Transverse colon (tissue), 4 donors: Measurements from ENCODE around the gene GPR176. TPM values are rescaled to one million over a fixed set of nuclear protein-coding genes. Genes with fewer than 3 reads are reported as not detected.

Experiments used
- DNase-seq: peaks from one replicate; pipeline ENCODE4 v3.0.0-alpha.2; 2019
- H3K27ac ChIP-seq, 4 donors: fragments of 200-600 bp; sonication (generic); 2 replicates each; pipeline ENCODE4 v1.5.1; 2016 to 2018; ENCODE audit warnings: inconsistent platforms in 4 of 4
- H3K27me3 ChIP-seq: fragments of 200-600 bp; sonication (generic); 2 replicates; pipeline ENCODE4 v1.5.1; 2017; ENCODE audit warnings: inconsistent platforms
- H3K36me3 ChIP-seq, 4 donors: fragments of 200-600 bp; sonication (generic); 2 replicates each; pipeline ENCODE4 v1.5.1; 2017 to 2019; ENCODE audit warnings: inconsistent platforms in 4 of 4
- H3K4me1 ChIP-seq, 4 donors: fragments of 200-600 bp; sonication (generic); 2 replicates each; pipeline ENCODE4 v1.5.1; 2017 to 2020; ENCODE audit warnings: inconsistent platforms in 4 of 4
- H3K4me3 ChIP-seq, 4 donors: fragments of 200-600 bp; sonication (generic); 1 replicate in 1 of 4; 2 replicates in 3 of 4; pipeline versions ENCODE4 v1.5.1 to v1.6.1; 2017 to 2019; ENCODE audit warnings: inconsistent platforms in 4 of 4
- H3K9me3 ChIP-seq, 2 donors: fragments of 200-600 bp; sonication (generic); 2 replicates each; pipeline ENCODE4 v1.5.1; 2017 to 2019; ENCODE audit warnings: inconsistent platforms in 2 of 2
- EP300 ChIP-seq: sonication (generic); formaldehyde crosslinking; IDR thresholded peaks from one replicate; pipeline ENCODE4 v1.6.1; 2017; ENCODE audit warnings: antibody characterized with exemption, low read depth
- POLR2A ChIP-seq: fragments of 450-650 bp; IDR thresholded peaks from one replicate; pipeline ENCODE4 v1.6.1; 2016; ENCODE audit warnings: antibody characterized with exemption, mild to moderate bottlenecking, moderate library complexity
- POLR2AphosphoS5 ChIP-seq, 3 donors: sonication (generic); formaldehyde crosslinking; IDR thresholded peaks; one replicate each; pipeline ENCODE4 v1.6.1; 2016; ENCODE audit warnings: antibody characterized with exemption in 3 of 3
- WGBS, 2 donors: methylation state at CpG; one replicate each; pipeline ENCODE4 v1.1.5; 2018; ENCODE audit warnings: low coverage in 1 of 2; 5-methylcytosine and 5-hydroxymethylcytosine counted together
- in situ Hi-C, 4 donors: fragments of 200-750 bp; cut with MboI; loops; one replicate each; pipeline versions ENCODE4 v1.15.0 to v1.15.1; 2017; ENCODE audit warnings: low sequenced_read_pairs in 3 of 4, low pct_ligation_motif_present in 1 of 4, low pct_unique_long_range_greater_than_20kb in 1 of 4
- intact Hi-C: fragments of 100-400 bp; cut with DNase I; formaldehyde crosslinking; loops from one replicate; pipeline ENCODE4 v1.15.1; 2023; ENCODE audit warnings: low total_unique reads
- total RNA-seq, 4 donors: library from RNA; depleted of rRNA; stranded (reverse); fragments of >200 nt; gene quantifications; one replicate each; pipeline ENCODE4 v1.1.0, GENCODE V29; 2016
- TF ChIP-seq, protein P1 (sequence below), 5 experiments: fragments of 200-600 bp in 3 of 5; fragments of 450-650 bp in 2 of 5; sonication (generic) in 3 of 5; IDR thresholded peaks; 1 replicate in 2 of 5; 2 replicates in 3 of 5; pipeline ENCODE4 v1.5.1; 2016 to 2017; ENCODE audit warnings: antibody characterized with exemption in 5 of 5, inconsistent platforms in 3 of 5, mild to moderate bottlenecking in 2 of 5, moderate library complexity in 1 of 5

GPR176 gene
- total RNA-seq, 4 donors from 2014 or later: 1.6 to 10.9 (median 2.5) TPM; not detected in 1

DNA sequence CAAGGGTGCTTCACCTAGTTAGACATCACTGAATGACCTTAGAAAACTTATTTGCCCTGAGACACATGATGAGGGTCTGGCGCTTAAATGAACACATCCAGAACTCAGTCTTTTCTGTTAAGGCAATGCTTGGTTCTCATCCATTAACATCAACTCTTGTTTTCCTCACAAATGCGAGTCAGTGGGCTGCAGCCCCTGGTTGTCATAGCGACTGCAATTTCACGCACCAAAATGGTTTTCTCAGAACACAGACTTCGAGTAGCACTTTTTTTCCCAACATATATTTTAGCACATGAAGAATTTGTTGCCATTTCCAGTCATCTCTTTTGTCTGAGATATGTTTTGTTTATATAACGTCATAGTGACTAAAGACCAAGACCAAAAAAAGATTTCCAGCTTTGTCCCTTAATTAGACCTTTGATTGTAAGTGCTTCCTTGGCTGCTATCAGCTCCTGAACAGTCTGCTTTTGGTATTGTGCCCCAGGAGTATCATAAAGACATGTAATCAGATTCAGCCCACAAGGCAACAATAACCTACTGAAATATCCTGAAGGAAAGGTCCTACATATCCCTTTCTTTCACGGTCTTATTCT, 68.5 kb downstream of the GPR176 start:
- Histone ChIP-seq H3K36me3 (no peaks in the 10 kb centered on the region), H3K4me3 (no peak overlapping the region), H3K9me3 (no peaks in the 10 kb centered on the region), H3K27me3 (no peaks in the 10 kb centered on the region), H3K27ac (no peak overlapping the region), H3K4me1 (no peaks in the 10 kb centered on the region)
- TF ChIP-seq EP300: no peak
- DNase-seq: no peak
- intact Hi-C loops (no loop called here), in situ Hi-C loops (no loop called here)
- 49 to 51% methylated on average over 7 of the region's 7 CpGs for WGBS, 2 donors

GRCh38 chr15:39850436-39850835, 69.6 kb downstream of the GPR176 start:
- intact Hi-C loops: no loop called here
- H3K9me3 ChIP-seq: no peaks in the 10 kb centered on the region
- H3K27me3 ChIP-seq: no peaks in the 10 kb centered on the region
- H3K27ac ChIP-seq: no peak overlapping the region
- H3K36me3 ChIP-seq: no peaks in the 10 kb centered on the region
- no peak for TF ChIP-seq POLR2A
- no peak for TF ChIP-seq EP300
- TF ChIP-seq POLR2AphosphoS5 (IDR thresholded peaks at IDR 0.05): no peak
- TF ChIP-seq, protein P1, sequence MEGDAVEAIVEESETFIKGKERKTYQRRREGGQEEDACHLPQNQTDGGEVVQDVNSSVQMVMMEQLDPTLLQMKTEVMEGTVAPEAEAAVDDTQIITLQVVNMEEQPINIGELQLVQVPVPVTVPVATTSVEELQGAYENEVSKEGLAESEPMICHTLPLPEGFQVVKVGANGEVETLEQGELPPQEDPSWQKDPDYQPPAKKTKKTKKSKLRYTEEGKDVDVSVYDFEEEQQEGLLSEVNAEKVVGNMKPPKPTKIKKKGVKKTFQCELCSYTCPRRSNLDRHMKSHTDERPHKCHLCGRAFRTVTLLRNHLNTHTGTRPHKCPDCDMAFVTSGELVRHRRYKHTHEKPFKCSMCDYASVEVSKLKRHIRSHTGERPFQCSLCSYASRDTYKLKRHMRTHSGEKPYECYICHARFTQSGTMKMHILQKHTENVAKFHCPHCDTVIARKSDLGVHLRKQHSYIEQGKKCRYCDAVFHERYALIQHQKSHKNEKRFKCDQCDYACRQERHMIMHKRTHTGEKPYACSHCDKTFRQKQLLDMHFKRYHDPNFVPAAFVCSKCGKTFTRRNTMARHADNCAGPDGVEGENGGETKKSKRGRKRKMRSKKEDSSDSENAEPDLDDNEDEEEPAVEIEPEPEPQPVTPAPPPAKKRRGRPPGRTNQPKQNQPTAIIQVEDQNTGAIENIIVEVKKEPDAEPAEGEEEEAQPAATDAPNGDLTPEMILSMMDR (IDR thresholded peaks at IDR 0.05): no peak
- whole genome bisulfite sequencing, 2 donors: 76% methylated on average over 1 of the region's 1 CpG; no CpG with 5 or more reads in 1 of the 2 donors
- H3K4me1 ChIP-seq: no peaks in the 10 kb centered on the region
- no peak overlapping the region for H3K4me3 ChIP-seq
- in situ Hi-C loops: no loop called here
- no peak for DNase-seq

GRCh38 chr15:39846108-39846507, 74.0 kb downstream of the GPR176 start:
- Histone ChIP-seq H3K9me3 (no peaks in the 10 kb centered on the region), H3K27me3 (no peaks in the 10 kb centered on the region), H3K36me3 (no peaks in the 10 kb centered on the region), H3K4me1 (no peaks in the 10 kb centered on the region), H3K27ac (no peak overlapping the region), H3K4me3 (no peak overlapping the region)
- in situ Hi-C loops: no loop called here
- intact Hi-C loops: no loop called here
- TF ChIP-seq POLR2A (no peak), POLR2AphosphoS5 (IDR thresholded peaks at IDR 0.05) (no peak), EP300 (no peak)
- TF ChIP-seq, protein P1 (IDR thresholded peaks at IDR 0.05): no peak
- DNase-seq: no peak
- WGBS, 2 donors: 71 to 90% methylated on average over 2 of the region's 2 CpGs

DNA sequence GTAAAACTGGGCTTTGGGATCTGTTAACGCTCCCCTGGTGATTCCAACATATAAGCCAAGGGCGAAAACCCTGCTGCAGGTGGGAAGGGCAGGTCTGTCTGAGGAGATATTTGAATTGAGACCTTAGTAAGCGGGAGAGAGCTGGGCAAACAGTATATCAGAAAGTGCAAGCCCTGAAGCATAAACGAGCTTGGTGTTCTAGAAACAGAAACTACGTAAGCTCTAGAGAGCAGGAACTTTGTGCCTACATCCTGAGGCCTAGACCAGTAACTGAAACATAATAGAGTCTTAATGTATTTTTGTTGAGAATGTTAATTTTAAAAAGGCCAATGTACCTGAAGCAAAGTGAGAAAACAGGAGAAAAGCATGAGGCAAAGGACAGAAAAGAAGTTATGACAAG, 74.5 kb downstream of the GPR176 start:
- Histone ChIP-seq H3K27ac (no peak overlapping the region), H3K4me3 (no peak overlapping the region), H3K27me3 (no peaks in the 10 kb centered on the region), H3K9me3 (no peaks in the 10 kb centered on the region), H3K4me1 (no peaks in the 10 kb centered on the region), H3K36me3 (no peaks in the 10 kb centered on the region)
- in situ Hi-C loops (no loop called here), intact Hi-C loops (no loop called here)
- TF ChIP-seq POLR2A (no peak), POLR2AphosphoS5 (IDR thresholded peaks at IDR 0.05) (no peak), EP300 (no peak)
- TF ChIP-seq, protein P1 (IDR thresholded peaks at IDR 0.05): no peak
- 86 to 92% methylated on average over 3 to 5 of the region's 5 CpGs for WGBS, 2 donors
- no peak for DNase-seq

DNA sequence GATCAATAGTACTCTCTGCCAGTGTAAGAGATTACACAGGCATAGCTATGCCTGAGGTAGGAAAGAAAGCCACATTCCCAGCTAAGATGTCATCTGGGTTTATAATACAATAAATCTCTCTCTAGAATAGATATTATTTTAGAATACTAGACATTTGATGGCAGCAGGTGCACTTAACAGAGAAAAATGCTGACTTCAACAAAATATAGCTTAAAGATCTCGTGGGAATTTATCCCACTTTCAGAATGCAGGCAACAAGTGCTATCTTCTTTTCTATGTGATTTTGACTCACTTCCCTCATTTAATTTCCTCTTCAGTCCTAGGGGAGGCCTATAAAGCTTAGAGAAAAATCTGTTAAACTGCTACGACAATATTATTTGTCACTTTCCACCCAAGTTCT, 76.5 kb downstream of the GPR176 start:
- no peak overlapping the region for H3K4me3 ChIP-seq
- WGBS, 2 donors: 82 to 97% methylated on average over 2 of the region's 2 CpGs

More for the DNA sequence above, 76.5 kb downstream of the GPR176 start:
- no peaks in the 10 kb centered on the region for H3K27me3 ChIP-seq
- H3K36me3 ChIP-seq: no peaks in the 10 kb centered on the region
- in situ Hi-C loops: no loop called here
- H3K9me3 ChIP-seq: no peaks in the 10 kb centered on the region
- no peak for DNase-seq
- no peaks in the 10 kb centered on the region for H3K4me1 ChIP-seq
- intact Hi-C loops: no loop called here
- no peak overlapping the region for H3K27ac ChIP-seq
- TF ChIP-seq POLR2A: no peak
- no peak for TF ChIP-seq EP300
- no peak for TF ChIP-seq POLR2AphosphoS5 (IDR thresholded peaks at IDR 0.05)
- TF ChIP-seq, protein P1 (IDR thresholded peaks at IDR 0.05): no peak
